K562 (cell line): ENCODE results near the gene C6orf15. TPM values are rescaled to one million over a fixed set of nuclear protein-coding genes. Genes with fewer than 3 reads are reported as not detected.

Source experiments
- ARID3B ChIP-seq: fragments of 250-450 bp; sonication (Bioruptor Pico); IDR thresholded peaks from 2 replicates; pipeline ENCODE4 v1.4.0; 2020; ENCODE audit warnings: borderline replicate concordance
- ILF3 ChIP-seq: fragments of 450-650 bp; IDR thresholded peaks from 2 replicates; pipeline ENCODE4 v1.6.1; 2018; ENCODE audit warnings: antibody characterized with exemption, mild to moderate bottlenecking, moderate library complexity, borderline replicate concordance
- JUND ChIP-seq, 2 experiments: IDR thresholded peaks; 2 replicates in 1 of 2; 3 replicates in 1 of 2; pipeline ENCODE4 v1.6.1; 2011; ENCODE audit warnings: borderline replicate concordance in 2 of 2, low read depth in 2 of 2, low read length in 2 of 2, improper control_type of control experiment in 1 of 2, missing biosample characterization in 1 of 2, missing genetic modification characterization in 1 of 2, missing genetic modification reagents in 1 of 2
- NBN ChIP-seq: fragments of 450-650 bp; IDR thresholded peaks from 2 replicates; pipeline ENCODE4 v1.6.1; 2016; ENCODE audit warnings: low read depth, mild to moderate bottlenecking
- NEUROD1 ChIP-seq: fragments of 150-350 bp; IDR thresholded peaks from 2 replicates; pipeline ENCODE4 v1.6.1; 2014; ENCODE audit warnings: borderline replicate concordance, low read length, low read depth; ENCODE audit not compliant: partially characterized antibody
- RB1 ChIP-seq: fragments of 450-650 bp; IDR thresholded peaks from 2 replicates; pipeline ENCODE4 v1.6.1; 2017; ENCODE audit warnings: low read depth, mild to moderate bottlenecking
- TAF7 ChIP-seq: fragments of 450-650 bp; IDR thresholded peaks from 2 replicates; pipeline ENCODE4 v1.6.1; 2016; ENCODE audit warnings: missing genetic modification characterization, missing compliant biosample characterization
- ZBTB11 ChIP-seq, 3 experiments: fragments of 200-800 bp in 1 of 3; fragments of 250-450 bp in 1 of 3; fragments of 450-650 bp in 1 of 3; sonication (Bioruptor Pico) in 1 of 3; sonication (Bioruptor generic) in 1 of 3; formaldehyde crosslinking in 1 of 3; IDR thresholded peaks; 2 replicates each; pipeline versions ENCODE4 v1.6.1 to v1.8.0; 2016 to 2022; ENCODE audit warnings: mild to moderate bottlenecking in 2 of 3, missing genetic modification characterization in 2 of 3, missing compliant biosample characterization in 1 of 3, moderate library complexity in 1 of 3
- ZKSCAN8 ChIP-seq: fragments of 200-800 bp; sonication (Bioruptor generic); IDR thresholded peaks from 2 replicates; pipeline ENCODE4 v1.6.1; 2016; ENCODE audit warnings: missing genetic modification characterization, missing compliant biosample characterization
- polyA plus RNA-seq, 8 experiments: library from polyadenylated mRNA; depleted of rRNA in 4 of 8; stranded (reverse) in 5 of 8; unstranded in 3 of 8; fragments of >200 nt; fragmentation: Nextera tagmentation in 2 of 8; fragmentation: Illumina TruSeq in 1 of 8; extraction: Ambion mirVana in 2 of 8; extraction: Trizol in 1 of 8; gene quantifications; 2 replicates each; pipeline versions ENCODE4 v1.2.1 to v1.2.3, GENCODE V29; 2011 to 2014; ENCODE audit warnings: inconsistent platforms in 1 of 8, missing spikeins in 1 of 8
- total RNA-seq, 7 experiments: library from RNA; depleted of rRNA in 6 of 7; stranded (reverse); fragments of >200 nt in 6 of 7; fragmentation: Illumina TruSeq in 2 of 7; extraction: Trizol in 2 of 7; gene quantifications; 2 replicates each; pipeline versions ENCODE4 v1.2.1 to v1.2.3, GENCODE V29; 2011 to 2021; ENCODE audit warnings: low replicate concordance in 1 of 7

The C6orf15 gene
- total and polyA plus RNA-seq, 9 of the 15 experiments (the other 6 are each of a cell fraction or from before 2014, with no cell fraction given) = not detected

GRCh38 chr6:31068669-31069340, 43.6 kb downstream of the C6orf15 start (continued):
- TF ChIP-seq ZBTB11 (CRISPR knock-in tag; IDR thresholded peaks at IDR 0.05) (no peak), TAF7 (tag) (no peak), NEUROD1 (peak; percentile 39), RB1 (peak; percentile 83; the same call in 1 of the 2 replicates), ILF3 (no peak), JUND (IDR thresholded peaks at IDR 0.05; ENCODE audit: borderline replicate concordance, low read depth, low read length) (0 out of 2 replicates have a peak, but pooled peaks have one; percentile 10), JUND (tag; IDR thresholded peaks at IDR 0.05; ENCODE audit: borderline replicate concordance, low read depth, low read length) (no peak; the same call in 2 of the 3 replicates), ZKSCAN8 (CRISPR knock-in tag) (no peak), ARID3B (CRISPR knock-in tag) (no peak), NBN (no peak)
